Measurements from ENCODE around the gene PPID.

The PPID gene

GRCh38 chr4:158681629-158682028 lies 41.6 kb downstream of the PPID start:
- TF ChIP-seq, protein P1, sequence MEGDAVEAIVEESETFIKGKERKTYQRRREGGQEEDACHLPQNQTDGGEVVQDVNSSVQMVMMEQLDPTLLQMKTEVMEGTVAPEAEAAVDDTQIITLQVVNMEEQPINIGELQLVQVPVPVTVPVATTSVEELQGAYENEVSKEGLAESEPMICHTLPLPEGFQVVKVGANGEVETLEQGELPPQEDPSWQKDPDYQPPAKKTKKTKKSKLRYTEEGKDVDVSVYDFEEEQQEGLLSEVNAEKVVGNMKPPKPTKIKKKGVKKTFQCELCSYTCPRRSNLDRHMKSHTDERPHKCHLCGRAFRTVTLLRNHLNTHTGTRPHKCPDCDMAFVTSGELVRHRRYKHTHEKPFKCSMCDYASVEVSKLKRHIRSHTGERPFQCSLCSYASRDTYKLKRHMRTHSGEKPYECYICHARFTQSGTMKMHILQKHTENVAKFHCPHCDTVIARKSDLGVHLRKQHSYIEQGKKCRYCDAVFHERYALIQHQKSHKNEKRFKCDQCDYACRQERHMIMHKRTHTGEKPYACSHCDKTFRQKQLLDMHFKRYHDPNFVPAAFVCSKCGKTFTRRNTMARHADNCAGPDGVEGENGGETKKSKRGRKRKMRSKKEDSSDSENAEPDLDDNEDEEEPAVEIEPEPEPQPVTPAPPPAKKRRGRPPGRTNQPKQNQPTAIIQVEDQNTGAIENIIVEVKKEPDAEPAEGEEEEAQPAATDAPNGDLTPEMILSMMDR (IDR thresholded peaks at IDR 0.05) = no peak

GRCh38 chr4:158678767-158679166 lies 44.4 kb downstream of the PPID start:
- TF ChIP-seq, protein P1 (IDR thresholded peaks at IDR 0.05) = no peak

DNA sequence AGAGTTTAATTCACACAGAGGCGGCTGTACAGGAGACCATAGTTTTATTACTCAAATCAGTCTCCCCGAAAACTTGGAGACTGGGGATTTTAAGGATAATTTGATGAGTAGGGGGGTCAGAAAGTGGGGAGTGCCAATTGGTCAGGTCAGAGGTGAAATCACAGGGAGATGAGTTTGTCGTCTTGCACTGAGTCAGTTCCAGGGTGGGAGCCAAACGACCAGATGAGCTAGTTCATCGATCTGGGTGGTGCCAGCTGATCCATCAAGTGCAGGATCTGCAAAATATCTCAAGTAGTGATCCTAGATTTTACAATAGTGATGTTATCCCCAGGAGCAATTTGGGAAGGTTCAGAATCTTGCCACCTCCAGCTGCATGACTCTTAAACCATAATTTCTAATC lies 47.1 kb downstream of the PPID start:
- TF ChIP-seq, protein P1 (IDR thresholded peaks at IDR 0.05) = no peak

- TF ChIP-seq, protein P1 (IDR thresholded peaks at IDR 0.05) = no peak
These were observed 49.6 kb downstream of the PPID start for GRCh38 chr4:158673633-158674032.

- TF ChIP-seq, protein P1 (IDR thresholded peaks at IDR 0.05) = peak; percentile 63
These were observed 51.0 kb downstream of the PPID start, which contains the start of gene ETFDH for GRCh38 chr4:158671915-158672806. Gene ETFDH (plus strand): TSS chr4:158672296. CDS start chr4:158672457, 161 bp downstream.

- TF ChIP-seq, protein P1 (IDR thresholded peaks at IDR 0.05) = no peak
These were observed 51.6 kb downstream of the PPID start, which contains the start of gene C4orf46 for GRCh38 chr4:158671665-158671914. Gene C4orf46 (minus strand): TSS chr4:158671887. CDS start chr4:158671801, 86 bp downstream.

DNA sequence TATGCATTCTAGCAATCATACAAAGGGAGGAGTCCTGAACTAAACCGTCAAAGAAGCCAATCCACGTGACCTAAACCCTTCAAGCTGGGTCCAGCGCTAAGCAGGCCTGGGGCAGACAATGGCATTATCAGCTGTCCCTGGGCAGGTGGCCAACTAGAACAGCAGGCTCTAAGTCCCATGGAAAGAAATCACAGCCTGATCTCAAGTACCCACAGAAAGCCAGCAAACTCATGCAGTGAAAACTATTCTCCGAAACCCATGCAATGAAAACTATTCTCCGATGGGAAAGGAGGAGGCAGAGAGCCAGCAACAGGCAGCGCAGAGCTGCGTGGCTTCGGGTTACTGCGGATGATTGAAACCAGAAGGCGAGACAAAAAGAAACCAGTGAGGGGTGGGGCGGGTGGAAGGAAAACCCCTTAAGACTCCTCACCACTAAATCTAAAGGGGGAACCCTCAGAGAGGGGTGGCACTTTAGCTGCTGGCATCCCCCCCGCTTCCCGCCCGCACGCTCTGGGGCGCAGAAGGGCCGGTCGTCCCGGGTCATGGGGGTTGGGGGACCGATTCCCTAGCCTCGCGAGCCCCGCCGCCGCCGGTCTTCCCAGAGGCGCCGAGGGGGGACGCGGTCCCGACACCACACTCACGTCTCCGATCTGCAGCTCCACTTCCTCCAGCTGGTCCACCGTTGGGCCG lies 52.1 kb downstream of the PPID start:
- TF ChIP-seq, protein P1 (IDR thresholded peaks at IDR 0.05) = no peak
